ENCODE measurements around the gene VMO1.

DNA sequence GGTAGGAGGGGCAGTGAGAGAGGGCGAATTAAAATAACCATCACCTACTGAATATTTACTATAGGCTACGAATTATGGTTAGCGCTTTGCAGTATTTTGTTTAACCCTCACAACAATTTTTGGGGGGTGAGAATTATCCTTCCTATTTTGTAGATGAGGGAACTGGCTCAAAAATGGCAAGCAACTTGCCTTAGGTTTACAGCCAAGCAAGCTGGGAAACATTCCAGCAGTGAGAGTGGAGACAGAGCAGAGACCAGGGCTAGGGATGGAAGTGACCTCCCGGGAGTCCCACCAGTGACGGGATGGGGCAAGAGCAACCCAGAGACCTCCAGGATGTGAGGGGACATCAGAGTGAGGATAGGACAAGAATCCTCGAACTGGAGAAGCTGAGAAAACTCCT lies 352 bp upstream of the VMO1 start:
- peak in 1 of 2 donors; percentile 2 for TF ChIP-seq RAD21 (IDR thresholded peaks at IDR 0.05)
- TF ChIP-seq CTCF (IDR thresholded peaks at IDR 0.05; ENCODE audit: low read depth, low read length, missing input control), result no peak
- TF ChIP-seq YY1 (IDR thresholded peaks at IDR 0.05), result no peak
- TF ChIP-seq, protein P1, sequence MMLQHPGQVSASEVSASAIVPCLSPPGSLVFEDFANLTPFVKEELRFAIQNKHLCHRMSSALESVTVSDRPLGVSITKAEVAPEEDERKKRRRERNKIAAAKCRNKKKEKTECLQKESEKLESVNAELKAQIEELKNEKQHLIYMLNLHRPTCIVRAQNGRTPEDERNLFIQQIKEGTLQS (IDR thresholded peaks at IDR 0.05), result no peak
- TF ChIP-seq MAX (IDR thresholded peaks at IDR 0.05), result no peak

Data from liver (tissue), 3 donors.